HepG2 (cell line): ENCODE measurements around the gene ARHGAP9. TPM values are rescaled to one million over a fixed set of nuclear protein-coding genes. Genes with fewer than 3 reads are reported as not detected.

Experiments
- EP300 ChIP-seq, 3 experiments: sonication (generic) in 1 of 3; formaldehyde crosslinking in 1 of 3; IDR thresholded peaks; 2 replicates each; pipeline versions ENCODE4 v1.5.1 to v1.6.1; 2011 to 2020; ENCODE audit warnings: low read depth in 2 of 3, low read length in 2 of 3, borderline replicate concordance in 1 of 3, improper control_type of control experiment in 1 of 3, mild to moderate bottlenecking in 1 of 3, missing genetic modification reagents in 1 of 3, moderate library complexity in 1 of 3
- HOXA9 ChIP-seq: sonication (generic); formaldehyde crosslinking; IDR thresholded peaks from 2 replicates; pipeline ENCODE4 v1.8.1; 2022; ENCODE audit warnings: missing genetic modification reagents, mild to moderate bottlenecking, moderate library complexity, borderline replicate concordance
- MEIS2 ChIP-seq: sonication (generic); formaldehyde crosslinking; IDR thresholded peaks from 2 replicates; pipeline ENCODE4 v1.9.0; 2021; ENCODE audit warnings: mild to moderate bottlenecking, missing genetic modification reagents
- RBM22 ChIP-seq: fragments of 200-400 bp; formaldehyde crosslinking; optimal IDR thresholded peaks from 2 replicates; pipeline ENCODE3; 2017; ENCODE audit warnings: mild to moderate bottlenecking, low read length, moderate library complexity
- SP140L ChIP-seq: sonication (generic); formaldehyde crosslinking; IDR thresholded peaks from 2 replicates; pipeline ENCODE4 v1.4.0; 2020; ENCODE audit warnings: missing genetic modification reagents, borderline replicate concordance
- XBP1 ChIP-seq: sonication (generic); formaldehyde crosslinking; IDR thresholded peaks from 2 replicates; pipeline ENCODE4 v1.5.0; 2020; ENCODE audit warnings: missing genetic modification reagents
- ZNF20 ChIP-seq: sonication (generic); formaldehyde crosslinking; IDR thresholded peaks from 2 replicates; pipeline ENCODE4 v1.4.0; 2020; ENCODE audit warnings: mild to moderate bottlenecking, moderate library complexity, missing genetic modification reagents
- ZNF441 ChIP-seq: sonication (generic); formaldehyde crosslinking; IDR thresholded peaks from 2 replicates; pipeline ENCODE4 v1.7.0; 2021; ENCODE audit warnings: missing genetic modification reagents, borderline replicate concordance
- ZNF782 ChIP-seq: sonication (generic); formaldehyde crosslinking; IDR thresholded peaks from 2 replicates; pipeline ENCODE4 v1.4.0; 2020; ENCODE audit warnings: missing genetic modification reagents, mild to moderate bottlenecking, borderline replicate concordance
- ZNF816 ChIP-seq: sonication (generic); formaldehyde crosslinking; IDR thresholded peaks from 2 replicates; pipeline ENCODE4 v1.8.0; 2022; ENCODE audit warnings: missing genetic modification reagents, mild to moderate bottlenecking, borderline replicate concordance
- polyA plus RNA-seq, 8 experiments: library from polyadenylated mRNA; depleted of rRNA in 3 of 8; stranded (reverse) in 7 of 8; unstranded in 1 of 8; fragments of >200 nt; fragmentation: Illumina TruSeq in 4 of 8; extraction: Trizol in 4 of 8; gene quantifications; 2 replicates each; pipeline versions ENCODE4 v1.2.1 to v1.2.3, GENCODE V29; 2011 to 2016; ENCODE audit warnings: low read depth in 4 of 8, missing spikeins in 1 of 8, mixed read lengths in 1 of 8; ENCODE audit not compliant: insufficient read depth in 1 of 8
- total RNA-seq, 5 experiments: library from RNA; depleted of rRNA; stranded (reverse); fragments of >200 nt; fragmentation: Illumina TruSeq; extraction: Trizol; gene quantifications; 2 replicates each; pipeline ENCODE4 v1.2.3, GENCODE V29; 2016; ENCODE audit warnings: low read depth in 1 of 5
- TF ChIP-seq, protein P1 (sequence below), 2 experiments: sonication (generic) in 1 of 2; formaldehyde crosslinking in 1 of 2; IDR thresholded peaks; 2 replicates each; pipeline versions ENCODE4 v1.5.1 to v1.6.1; 2011 to 2020; ENCODE audit warnings: borderline replicate concordance in 1 of 2, low read depth in 1 of 2, low read length in 1 of 2, mild to moderate bottlenecking in 1 of 2, missing genetic modification reagents in 1 of 2, moderate library complexity in 1 of 2
- TF ChIP-seq, protein P2 (sequence below): sonication (generic); formaldehyde crosslinking; IDR thresholded peaks from 2 replicates; pipeline ENCODE4 v1.5.1; 2020; ENCODE audit warnings: mild to moderate bottlenecking, missing genetic modification reagents, moderate library complexity
- TF ChIP-seq, protein P3 (sequence below): sonication (generic); formaldehyde crosslinking; IDR thresholded peaks from 2 replicates; pipeline ENCODE4 v1.4.0; 2020; ENCODE audit warnings: missing genetic modification reagents
- TF ChIP-seq, protein P4 (sequence below): sonication (generic); formaldehyde crosslinking; IDR thresholded peaks from 2 replicates; pipeline ENCODE4 v1.5.0; 2020; ENCODE audit warnings: missing genetic modification reagents, mild to moderate bottlenecking, borderline replicate concordance
- TF ChIP-seq, protein P5 (sequence below): IDR thresholded peaks from 2 replicates; pipeline ENCODE4 v1.6.1; 2016; ENCODE audit warnings: low read depth, borderline replicate concordance
- TF ChIP-seq, protein P6 (sequence below): sonication (generic); formaldehyde crosslinking; IDR thresholded peaks from 2 replicates; pipeline ENCODE4 v1.4.0; 2020; ENCODE audit warnings: missing genetic modification reagents, borderline replicate concordance
- TF ChIP-seq, protein P7 (sequence below): sonication (generic); formaldehyde crosslinking; IDR thresholded peaks from 2 replicates; pipeline ENCODE4 v1.8.1; 2023; ENCODE audit warnings: missing genetic modification reagents, mild to moderate bottlenecking, borderline replicate concordance

ARHGAP9 gene
- total and polyA plus RNA-seq, 2 of the 13 experiments (the other 11 are each of a cell fraction or from before 2014, with no cell fraction given): 0.18 to 1.2 TPM

DNA sequence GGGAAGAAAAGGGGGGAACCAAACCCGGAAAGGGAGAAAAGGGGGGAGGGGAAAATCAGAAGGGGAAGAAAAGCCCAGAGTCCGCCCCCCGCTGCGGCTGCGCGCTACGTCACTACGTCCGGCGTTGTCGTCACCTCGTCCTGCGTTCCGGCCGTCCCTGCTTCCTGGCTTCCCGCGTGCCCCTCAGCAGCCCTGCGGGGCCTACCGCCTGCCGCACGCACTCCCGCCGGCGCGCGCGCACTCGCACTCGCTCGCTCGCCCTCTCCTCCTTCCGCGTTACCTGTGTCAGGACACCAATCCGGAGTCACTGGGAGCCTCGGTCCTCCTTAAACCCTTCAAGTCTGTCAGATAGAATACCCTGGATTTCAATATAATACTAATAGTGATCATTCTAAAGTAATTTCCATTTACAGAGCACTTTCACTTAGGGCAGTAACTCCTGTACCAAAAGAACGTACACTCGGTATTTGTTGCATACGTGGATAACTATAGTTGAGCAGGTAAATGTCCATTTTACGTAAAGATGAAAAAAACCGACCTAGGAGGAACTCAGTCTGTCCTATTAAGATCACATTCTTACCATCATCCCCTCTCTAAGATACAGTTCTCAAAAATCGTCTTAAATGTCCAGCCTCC lies 48.6 kb downstream of the ARHGAP9 start, which contains the start of gene R3HDM2 (continued):
- TF ChIP-seq, protein P1, sequence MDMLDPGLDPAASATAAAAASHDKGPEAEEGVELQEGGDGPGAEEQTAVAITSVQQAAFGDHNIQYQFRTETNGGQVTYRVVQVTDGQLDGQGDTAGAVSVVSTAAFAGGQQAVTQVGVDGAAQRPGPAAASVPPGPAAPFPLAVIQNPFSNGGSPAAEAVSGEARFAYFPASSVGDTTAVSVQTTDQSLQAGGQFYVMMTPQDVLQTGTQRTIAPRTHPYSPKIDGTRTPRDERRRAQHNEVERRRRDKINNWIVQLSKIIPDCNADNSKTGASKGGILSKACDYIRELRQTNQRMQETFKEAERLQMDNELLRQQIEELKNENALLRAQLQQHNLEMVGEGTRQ (IDR thresholded peaks at IDR 0.05; ENCODE audit: low read depth, low read length): no peak
- TF ChIP-seq, protein P1 (CRISPR knock-in tag; IDR thresholded peaks at IDR 0.05; ENCODE audit: borderline replicate concordance): no peak
- TF ChIP-seq, protein P2, sequence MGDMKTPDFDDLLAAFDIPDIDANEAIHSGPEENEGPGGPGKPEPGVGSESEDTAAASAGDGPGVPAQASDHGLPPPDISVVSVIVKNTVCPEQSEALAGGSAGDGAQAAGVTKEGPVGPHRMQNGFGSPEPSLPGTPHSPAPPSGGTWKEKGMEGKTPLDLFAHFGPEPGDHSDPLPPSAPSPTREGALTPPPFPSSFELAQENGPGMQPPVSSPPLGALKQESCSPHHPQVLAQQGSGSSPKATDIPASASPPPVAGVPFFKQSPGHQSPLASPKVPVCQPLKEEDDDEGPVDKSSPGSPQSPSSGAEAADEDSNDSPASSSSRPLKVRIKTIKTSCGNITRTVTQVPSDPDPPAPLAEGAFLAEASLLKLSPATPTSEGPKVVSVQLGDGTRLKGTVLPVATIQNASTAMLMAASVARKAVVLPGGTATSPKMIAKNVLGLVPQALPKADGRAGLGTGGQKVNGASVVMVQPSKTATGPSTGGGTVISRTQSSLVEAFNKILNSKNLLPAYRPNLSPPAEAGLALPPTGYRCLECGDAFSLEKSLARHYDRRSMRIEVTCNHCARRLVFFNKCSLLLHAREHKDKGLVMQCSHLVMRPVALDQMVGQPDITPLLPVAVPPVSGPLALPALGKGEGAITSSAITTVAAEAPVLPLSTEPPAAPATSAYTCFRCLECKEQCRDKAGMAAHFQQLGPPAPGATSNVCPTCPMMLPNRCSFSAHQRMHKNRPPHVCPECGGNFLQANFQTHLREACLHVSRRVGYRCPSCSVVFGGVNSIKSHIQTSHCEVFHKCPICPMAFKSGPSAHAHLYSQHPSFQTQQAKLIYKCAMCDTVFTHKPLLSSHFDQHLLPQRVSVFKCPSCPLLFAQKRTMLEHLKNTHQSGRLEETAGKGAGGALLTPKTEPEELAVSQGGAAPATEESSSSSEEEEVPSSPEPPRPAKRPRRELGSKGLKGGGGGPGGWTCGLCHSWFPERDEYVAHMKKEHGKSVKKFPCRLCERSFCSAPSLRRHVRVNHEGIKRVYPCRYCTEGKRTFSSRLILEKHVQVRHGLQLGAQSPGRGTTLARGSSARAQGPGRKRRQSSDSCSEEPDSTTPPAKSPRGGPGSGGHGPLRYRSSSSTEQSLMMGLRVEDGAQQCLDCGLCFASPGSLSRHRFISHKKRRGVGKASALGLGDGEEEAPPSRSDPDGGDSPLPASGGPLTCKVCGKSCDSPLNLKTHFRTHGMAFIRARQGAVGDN (CRISPR knock-in tag): peak; percentile 99
- TF ChIP-seq, protein P3, sequence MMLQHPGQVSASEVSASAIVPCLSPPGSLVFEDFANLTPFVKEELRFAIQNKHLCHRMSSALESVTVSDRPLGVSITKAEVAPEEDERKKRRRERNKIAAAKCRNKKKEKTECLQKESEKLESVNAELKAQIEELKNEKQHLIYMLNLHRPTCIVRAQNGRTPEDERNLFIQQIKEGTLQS (CRISPR knock-in tag): peak; percentile 46; the same call in 1 of the 2 replicates
- TF ChIP-seq, protein P4, sequence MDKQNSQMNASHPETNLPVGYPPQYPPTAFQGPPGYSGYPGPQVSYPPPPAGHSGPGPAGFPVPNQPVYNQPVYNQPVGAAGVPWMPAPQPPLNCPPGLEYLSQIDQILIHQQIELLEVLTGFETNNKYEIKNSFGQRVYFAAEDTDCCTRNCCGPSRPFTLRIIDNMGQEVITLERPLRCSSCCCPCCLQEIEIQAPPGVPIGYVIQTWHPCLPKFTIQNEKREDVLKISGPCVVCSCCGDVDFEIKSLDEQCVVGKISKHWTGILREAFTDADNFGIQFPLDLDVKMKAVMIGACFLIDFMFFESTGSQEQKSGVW (CRISPR knock-in tag): no peak
- TF ChIP-seq ZNF782 (CRISPR knock-in tag) (0 out of 2 replicates have a peak, but pooled peaks have one; percentile 75), ZNF816 (CRISPR knock-in tag) (peak; percentile 66; the same call in 1 of the 2 replicates), HOXA9 (CRISPR knock-in tag) (0 out of 2 replicates have a peak, but pooled peaks have one; percentile 56), XBP1 (CRISPR knock-in tag) (no peak), EP300 (IDR thresholded peaks at IDR 0.05; ENCODE audit: low read depth in 2 of 2, low read length in 2 of 2) (peak in 1 of 2 experiments; percentile 18; a peak in 1 of 4 replicates), EP300 (CRISPR knock-in tag; IDR thresholded peaks at IDR 0.05; ENCODE audit: borderline replicate concordance) (no peak), MEIS2 (CRISPR knock-in tag) (peak; percentile 52; the same call in 1 of the 2 replicates), ZNF441 (CRISPR knock-in tag) (peak; percentile 81; the same call in 1 of the 2 replicates), ZNF20 (no peak), RBM22 (no peak), SP140L (CRISPR knock-in tag) (no peak)
- TF ChIP-seq, protein P5, sequence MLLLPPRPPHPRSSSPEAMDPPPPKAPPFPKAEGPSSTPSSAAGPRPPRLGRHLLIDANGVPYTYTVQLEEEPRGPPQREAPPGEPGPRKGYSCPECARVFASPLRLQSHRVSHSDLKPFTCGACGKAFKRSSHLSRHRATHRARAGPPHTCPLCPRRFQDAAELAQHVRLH (CRISPR knock-in tag): peak; percentile 85; the same call in 1 of the 2 replicates
- TF ChIP-seq, protein P6, sequence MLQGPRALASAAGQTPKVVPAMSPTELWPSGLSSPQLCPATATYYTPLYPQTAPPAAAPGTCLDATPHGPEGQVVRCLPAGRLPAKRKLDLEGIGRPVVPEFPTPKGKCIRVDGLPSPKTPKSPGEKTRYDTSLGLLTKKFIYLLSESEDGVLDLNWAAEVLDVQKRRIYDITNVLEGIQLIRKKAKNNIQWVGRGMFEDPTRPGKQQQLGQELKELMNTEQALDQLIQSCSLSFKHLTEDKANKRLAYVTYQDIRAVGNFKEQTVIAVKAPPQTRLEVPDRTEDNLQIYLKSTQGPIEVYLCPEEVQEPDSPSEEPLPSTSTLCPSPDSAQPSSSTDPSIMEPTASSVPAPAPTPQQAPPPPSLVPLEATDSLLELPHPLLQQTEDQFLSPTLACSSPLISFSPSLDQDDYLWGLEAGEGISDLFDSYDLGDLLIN: peak; percentile 62; the same call in 1 of the 2 replicates
- TF ChIP-seq, protein P7, sequence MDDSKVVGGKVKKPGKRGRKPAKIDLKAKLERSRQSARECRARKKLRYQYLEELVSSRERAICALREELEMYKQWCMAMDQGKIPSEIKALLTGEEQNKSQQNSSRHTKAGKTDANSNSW (CRISPR knock-in tag): no peak
